ENCODE measurements around the gene CDC26.

CDC26 gene

DNA sequence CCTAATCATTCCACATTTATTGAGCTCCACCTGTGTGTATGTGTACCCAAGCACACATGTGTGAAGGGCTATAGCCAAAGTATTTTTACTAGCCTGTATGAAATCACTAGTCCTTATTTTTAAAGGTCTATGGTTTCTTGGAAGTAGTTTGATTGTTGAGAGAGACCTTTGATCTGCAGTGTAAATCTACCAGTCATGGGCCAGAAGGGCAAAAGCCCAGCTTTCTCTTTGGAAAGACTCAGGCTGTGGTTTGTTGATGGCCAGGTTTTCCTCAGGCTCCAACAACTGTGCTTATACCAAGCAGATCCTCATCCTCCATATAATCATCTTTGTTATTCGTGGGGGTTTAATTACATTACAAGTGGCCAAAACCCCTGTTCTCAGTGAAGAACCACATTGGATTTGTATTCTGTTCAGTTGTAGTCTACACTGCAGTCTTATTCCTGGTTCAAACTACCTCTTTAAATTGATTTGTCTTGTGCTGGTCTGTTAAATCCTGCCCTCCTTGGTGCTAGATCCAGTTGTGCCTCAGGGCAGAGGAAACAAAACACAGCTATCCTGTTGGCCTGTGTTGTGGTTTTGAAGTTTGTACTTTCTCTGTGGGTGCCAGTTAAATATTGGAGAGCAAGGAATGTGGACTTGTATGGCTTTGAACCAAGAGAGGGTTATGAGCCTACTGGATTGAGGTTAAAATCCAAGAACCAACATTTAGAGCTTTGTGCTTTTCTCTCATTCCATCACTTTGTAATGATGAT is 13.3 kb downstream of the CDC26 start:
- Histone ChIP-seq H3K4me3 (ENCODE audit: low read length) (no peak overlapping the region), H3K79me2 (ENCODE audit: low read length) (no peaks in the 10 kb centered on the region), H3K36me3 (replicated peaks; ENCODE audit: insufficient read depth, low read length) (no peaks in the 10 kb centered on the region), H3K27me3 (replicated peaks; ENCODE audit: insufficient read depth, low read length) (no peaks in the 10 kb centered on the region), H3K27ac (ENCODE audit: low read length) (no peak overlapping the region), H2AFZ (ENCODE audit: low read length) (no peak overlapping the region), H3K4me1 (ENCODE audit: low read length) (no peaks in the 10 kb centered on the region), H3K4me2 (ENCODE audit: low read depth, low read length) (no peak overlapping the region), H4K20me1 (ENCODE audit: insufficient read depth, low read length) (no peaks in the 10 kb centered on the region), H3K9me3 (replicated peaks; ENCODE audit: insufficient read depth, low read length) (no peaks in the 10 kb centered on the region), H3K9ac (ENCODE audit: low read length) (no peak overlapping the region), H3K9me2 (replicated peaks; ENCODE audit: insufficient read depth, low read length) (no peaks in the 10 kb centered on the region), H3F3A (ENCODE audit: insufficient read depth, low read length) (no peaks in the 10 kb centered on the region)
- TF ChIP-seq EZH2 (optimal IDR thresholded peaks at IDR 0.05; ENCODE audit: low read depth, low read length) (no peak), EZH2phosphoT487 (IDR thresholded peaks at IDR 0.05; ENCODE audit: low read length) (no peak)
- TF ChIP-seq, protein P1, sequence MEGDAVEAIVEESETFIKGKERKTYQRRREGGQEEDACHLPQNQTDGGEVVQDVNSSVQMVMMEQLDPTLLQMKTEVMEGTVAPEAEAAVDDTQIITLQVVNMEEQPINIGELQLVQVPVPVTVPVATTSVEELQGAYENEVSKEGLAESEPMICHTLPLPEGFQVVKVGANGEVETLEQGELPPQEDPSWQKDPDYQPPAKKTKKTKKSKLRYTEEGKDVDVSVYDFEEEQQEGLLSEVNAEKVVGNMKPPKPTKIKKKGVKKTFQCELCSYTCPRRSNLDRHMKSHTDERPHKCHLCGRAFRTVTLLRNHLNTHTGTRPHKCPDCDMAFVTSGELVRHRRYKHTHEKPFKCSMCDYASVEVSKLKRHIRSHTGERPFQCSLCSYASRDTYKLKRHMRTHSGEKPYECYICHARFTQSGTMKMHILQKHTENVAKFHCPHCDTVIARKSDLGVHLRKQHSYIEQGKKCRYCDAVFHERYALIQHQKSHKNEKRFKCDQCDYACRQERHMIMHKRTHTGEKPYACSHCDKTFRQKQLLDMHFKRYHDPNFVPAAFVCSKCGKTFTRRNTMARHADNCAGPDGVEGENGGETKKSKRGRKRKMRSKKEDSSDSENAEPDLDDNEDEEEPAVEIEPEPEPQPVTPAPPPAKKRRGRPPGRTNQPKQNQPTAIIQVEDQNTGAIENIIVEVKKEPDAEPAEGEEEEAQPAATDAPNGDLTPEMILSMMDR (IDR thresholded peaks at IDR 0.05; ENCODE audit: low read length), result no peak
- DNase-seq, result no peak

GRCh38 chr9:113258282-113258681 is 17.1 kb downstream of the CDC26 start:
- TF ChIP-seq EZH2phosphoT487 (IDR thresholded peaks at IDR 0.05; ENCODE audit: low read length) (no peak), EZH2 (optimal IDR thresholded peaks at IDR 0.05; ENCODE audit: low read depth, low read length) (no peak)
- TF ChIP-seq, protein P1 (IDR thresholded peaks at IDR 0.05; ENCODE audit: low read length), result no peak
- Histone ChIP-seq H3K9me2 (replicated peaks; ENCODE audit: insufficient read depth, low read length) (no peaks in the 10 kb centered on the region), H3K36me3 (replicated peaks; ENCODE audit: insufficient read depth, low read length) (no peaks in the 10 kb centered on the region), H3K4me3 (ENCODE audit: low read length) (no peak overlapping the region), H2AFZ (ENCODE audit: low read length) (no peak overlapping the region), H3K27me3 (replicated peaks; ENCODE audit: insufficient read depth, low read length) (no peaks in the 10 kb centered on the region), H3F3A (ENCODE audit: insufficient read depth, low read length) (no peaks in the 10 kb centered on the region), H3K4me2 (ENCODE audit: low read depth, low read length) (no peak overlapping the region), H3K27ac (ENCODE audit: low read length) (no peak overlapping the region), H3K9ac (ENCODE audit: low read length) (no peak overlapping the region), H3K4me1 (ENCODE audit: low read length) (no peaks in the 10 kb centered on the region), H3K79me2 (ENCODE audit: low read length) (no peaks in the 10 kb centered on the region), H4K20me1 (ENCODE audit: insufficient read depth, low read length) (no peaks in the 10 kb centered on the region), H3K9me3 (replicated peaks; ENCODE audit: insufficient read depth, low read length) (no peaks in the 10 kb centered on the region)
- DNase-seq, result no peak

DNA sequence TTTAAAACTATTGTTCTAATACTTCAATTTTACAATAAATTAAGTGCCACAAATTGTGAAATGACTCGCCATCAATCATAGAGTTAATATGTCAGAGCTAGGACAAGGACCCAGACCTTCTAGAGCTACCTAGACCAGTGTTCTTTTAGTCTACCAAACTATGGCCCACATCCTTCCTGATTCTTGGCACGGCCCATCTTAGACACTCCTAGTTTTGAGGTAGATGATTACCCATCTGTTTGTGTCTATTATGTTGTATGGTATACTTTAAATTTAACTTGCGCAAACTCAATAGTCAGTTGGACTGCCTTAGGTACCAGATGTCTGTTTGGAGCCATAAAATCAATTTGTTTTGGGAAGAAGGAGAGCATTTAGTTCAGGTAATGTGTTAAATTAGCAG is 17.5 kb downstream of the CDC26 start:
- TF ChIP-seq, protein P1 (IDR thresholded peaks at IDR 0.05; ENCODE audit: low read length), result no peak
- no peak for TF ChIP-seq EZH2phosphoT487 (IDR thresholded peaks at IDR 0.05; ENCODE audit: low read length)
- TF ChIP-seq EZH2 (optimal IDR thresholded peaks at IDR 0.05; ENCODE audit: low read depth, low read length), result no peak
- Histone ChIP-seq H3K27me3 (replicated peaks; ENCODE audit: insufficient read depth, low read length) (no peaks in the 10 kb centered on the region), H3K36me3 (replicated peaks; ENCODE audit: insufficient read depth, low read length) (no peaks in the 10 kb centered on the region), H3F3A (ENCODE audit: insufficient read depth, low read length) (no peaks in the 10 kb centered on the region), H3K27ac (ENCODE audit: low read length) (no peak overlapping the region), H3K79me2 (ENCODE audit: low read length) (no peaks in the 10 kb centered on the region), H3K4me3 (ENCODE audit: low read length) (no peak overlapping the region), H3K9me2 (replicated peaks; ENCODE audit: insufficient read depth, low read length) (no peaks in the 10 kb centered on the region), H3K9me3 (replicated peaks; ENCODE audit: insufficient read depth, low read length) (no peaks in the 10 kb centered on the region), H3K4me2 (ENCODE audit: low read depth, low read length) (no peak overlapping the region), H2AFZ (ENCODE audit: low read length) (no peak overlapping the region), H3K9ac (ENCODE audit: low read length) (no peak overlapping the region), H3K4me1 (ENCODE audit: low read length) (no peaks in the 10 kb centered on the region), H4K20me1 (ENCODE audit: insufficient read depth, low read length) (no peaks in the 10 kb centered on the region)
- DNase-seq, result no peak
